SK-N-SH (cell line): ENCODE results near the gene NLRP7.

Source experiments
- CHD2 ChIP-seq: fragments of 150-350 bp; IDR thresholded peaks from 2 replicates; pipeline ENCODE4 v1.6.1; 2018; ENCODE audit warnings: low read length; ENCODE audit not compliant: partially characterized antibody
- EP300 ChIP-seq, 2 experiments: IDR thresholded peaks; 2 replicates each; pipeline versions ENCODE4 v1.4.0 to v1.6.1; 2012; ENCODE audit warnings: borderline replicate concordance in 1 of 2, low read depth in 1 of 2, low read length in 1 of 2
- EZH2phosphoT487 ChIP-seq: fragments of 200-600 bp; sonication (generic); IDR thresholded peaks from 2 replicates; pipeline ENCODE4 v1.6.1; 2017; ENCODE audit warnings: low read depth, mixed run types, mild to moderate bottlenecking, antibody characterized with exemption, moderate library complexity, borderline replicate concordance
- FOXJ3 ChIP-seq: sonication (generic); formaldehyde crosslinking; IDR thresholded peaks from 2 replicates; pipeline ENCODE4 v1.5.1; 2020; ENCODE audit warnings: mild to moderate bottlenecking, missing genetic modification reagents
- GABPA ChIP-seq: IDR thresholded peaks from 2 replicates; pipeline ENCODE4 v1.4.0; 2012; ENCODE audit warnings: low read depth, mild to moderate bottlenecking
- MXI1 ChIP-seq: IDR thresholded peaks from 2 replicates; pipeline ENCODE4 v1.6.1; 2012; ENCODE audit warnings: mild to moderate bottlenecking, low read depth, low read length, improper control_type of control experiment
- NRF1 ChIP-seq: IDR thresholded peaks from 2 replicates; pipeline ENCODE4 v1.6.1; 2012; ENCODE audit warnings: low read depth, mild to moderate bottlenecking, low read length
- POLR2AphosphoS5 ChIP-seq: IDR thresholded peaks from 2 replicates; pipeline ENCODE4 v1.6.1; 2012; ENCODE audit warnings: low read depth, low read length
- RCOR1 ChIP-seq: fragments of 150-350 bp; IDR thresholded peaks from 2 replicates; pipeline ENCODE4 v1.6.1; 2017; ENCODE audit warnings: antibody characterized with exemption, low read length
- TAF1 ChIP-seq: IDR thresholded peaks from 2 replicates; pipeline ENCODE4 v1.6.1; 2012; ENCODE audit warnings: low read depth, mild to moderate bottlenecking, low read length, moderate library complexity, borderline replicate concordance
- TEAD4 ChIP-seq: IDR thresholded peaks from 2 replicates; pipeline ENCODE4 v1.4.0; 2012; ENCODE audit warnings: mild to moderate bottlenecking, borderline replicate concordance; ENCODE audit not compliant: insufficient read depth
- TF ChIP-seq, protein P1 (sequence below): fragments of 200-600 bp; sonication (generic); IDR thresholded peaks from 2 replicates; pipeline ENCODE4 v1.6.1; 2017; ENCODE audit warnings: antibody characterized with exemption, mild to moderate bottlenecking, moderate library complexity
- TF ChIP-seq, protein P2 (sequence below): fragments of 150-350 bp; IDR thresholded peaks from 2 replicates; pipeline ENCODE4 v1.6.1; 2017; ENCODE audit warnings: antibody characterized with exemption, low read length, low read depth, borderline replicate concordance

GRCh38 chr19:54875506-54875905 is 71.8 kb downstream of the NLRP7 start:
- TF ChIP-seq, protein P1, sequence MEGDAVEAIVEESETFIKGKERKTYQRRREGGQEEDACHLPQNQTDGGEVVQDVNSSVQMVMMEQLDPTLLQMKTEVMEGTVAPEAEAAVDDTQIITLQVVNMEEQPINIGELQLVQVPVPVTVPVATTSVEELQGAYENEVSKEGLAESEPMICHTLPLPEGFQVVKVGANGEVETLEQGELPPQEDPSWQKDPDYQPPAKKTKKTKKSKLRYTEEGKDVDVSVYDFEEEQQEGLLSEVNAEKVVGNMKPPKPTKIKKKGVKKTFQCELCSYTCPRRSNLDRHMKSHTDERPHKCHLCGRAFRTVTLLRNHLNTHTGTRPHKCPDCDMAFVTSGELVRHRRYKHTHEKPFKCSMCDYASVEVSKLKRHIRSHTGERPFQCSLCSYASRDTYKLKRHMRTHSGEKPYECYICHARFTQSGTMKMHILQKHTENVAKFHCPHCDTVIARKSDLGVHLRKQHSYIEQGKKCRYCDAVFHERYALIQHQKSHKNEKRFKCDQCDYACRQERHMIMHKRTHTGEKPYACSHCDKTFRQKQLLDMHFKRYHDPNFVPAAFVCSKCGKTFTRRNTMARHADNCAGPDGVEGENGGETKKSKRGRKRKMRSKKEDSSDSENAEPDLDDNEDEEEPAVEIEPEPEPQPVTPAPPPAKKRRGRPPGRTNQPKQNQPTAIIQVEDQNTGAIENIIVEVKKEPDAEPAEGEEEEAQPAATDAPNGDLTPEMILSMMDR: no peak
- TF ChIP-seq EP300 (IDR thresholded peaks at IDR 0.05; ENCODE audit: borderline replicate concordance in 1 of 2, low read depth in 1 of 2, low read length in 1 of 2) (no peak), CHD2 (no peak), TAF1 (no peak), NRF1 (no peak), MXI1 (no peak), POLR2AphosphoS5 (no peak), EZH2phosphoT487 (no peak), RCOR1 (no peak), FOXJ3 (CRISPR knock-in tag) (no peak), GABPA (no peak), TEAD4 (no peak)
- TF ChIP-seq, protein P2, sequence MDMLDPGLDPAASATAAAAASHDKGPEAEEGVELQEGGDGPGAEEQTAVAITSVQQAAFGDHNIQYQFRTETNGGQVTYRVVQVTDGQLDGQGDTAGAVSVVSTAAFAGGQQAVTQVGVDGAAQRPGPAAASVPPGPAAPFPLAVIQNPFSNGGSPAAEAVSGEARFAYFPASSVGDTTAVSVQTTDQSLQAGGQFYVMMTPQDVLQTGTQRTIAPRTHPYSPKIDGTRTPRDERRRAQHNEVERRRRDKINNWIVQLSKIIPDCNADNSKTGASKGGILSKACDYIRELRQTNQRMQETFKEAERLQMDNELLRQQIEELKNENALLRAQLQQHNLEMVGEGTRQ: no peak
